Measurements from ENCODE around the gene SPEG.

- TF ChIP-seq CTCF (IDR thresholded peaks at IDR 0.05 in 2 of 3, conservative IDR thresholded peaks at IDR 0.05 in 1 of 3; ENCODE audit: borderline replicate concordance in 1 of 3, insufficient read depth in 1 of 3, low read depth in 2 of 3, low read length in 2 of 3) (no peak), ZFX (IDR thresholded peaks at IDR 0.05) (no peak), EZH2 (IDR thresholded peaks at IDR 0.05) (no peak)
Measured at GRCh38 chr2:219485201-219485580, 50.5 kb downstream of the SPEG start.
